Renal cortex interstitium (tissue), 11 donors: ENCODE data around the gene GSAP. TPM values are rescaled to one million over a fixed set of nuclear protein-coding genes. Genes with fewer than 3 reads are reported as not detected.

ENCODE experiments used
- DNase-seq, 11 donors: peaks; one replicate each; pipeline ENCODE4 v3.0.0-alpha.2; 2013; ENCODE audit warnings: low read depth in 9 of 11, low spot score in 4 of 11; ENCODE audit errors: extremely low read depth in 1 of 11
- polyA plus RNA-seq, 3 donors: library from polyadenylated mRNA; unstranded; fragments of 120-200 nt; gene quantifications; one replicate each; pipeline ENCODE4 v1.2.1, GENCODE V29; 2013; ENCODE audit not compliant: insufficient read length in 3 of 3

Gene GSAP
- polyA plus RNA-seq, 3 donors: 9.0 to 16.1 (median 12.7) TPM

GRCh38 chr7:77413861-77414424, 2.2 kb downstream of the GSAP start:
- DNase-seq: no peak

- no peak for DNase-seq
These were observed 3.0 kb downstream of the GSAP start for GRCh38 chr7:77413128-77413527.

DNA sequence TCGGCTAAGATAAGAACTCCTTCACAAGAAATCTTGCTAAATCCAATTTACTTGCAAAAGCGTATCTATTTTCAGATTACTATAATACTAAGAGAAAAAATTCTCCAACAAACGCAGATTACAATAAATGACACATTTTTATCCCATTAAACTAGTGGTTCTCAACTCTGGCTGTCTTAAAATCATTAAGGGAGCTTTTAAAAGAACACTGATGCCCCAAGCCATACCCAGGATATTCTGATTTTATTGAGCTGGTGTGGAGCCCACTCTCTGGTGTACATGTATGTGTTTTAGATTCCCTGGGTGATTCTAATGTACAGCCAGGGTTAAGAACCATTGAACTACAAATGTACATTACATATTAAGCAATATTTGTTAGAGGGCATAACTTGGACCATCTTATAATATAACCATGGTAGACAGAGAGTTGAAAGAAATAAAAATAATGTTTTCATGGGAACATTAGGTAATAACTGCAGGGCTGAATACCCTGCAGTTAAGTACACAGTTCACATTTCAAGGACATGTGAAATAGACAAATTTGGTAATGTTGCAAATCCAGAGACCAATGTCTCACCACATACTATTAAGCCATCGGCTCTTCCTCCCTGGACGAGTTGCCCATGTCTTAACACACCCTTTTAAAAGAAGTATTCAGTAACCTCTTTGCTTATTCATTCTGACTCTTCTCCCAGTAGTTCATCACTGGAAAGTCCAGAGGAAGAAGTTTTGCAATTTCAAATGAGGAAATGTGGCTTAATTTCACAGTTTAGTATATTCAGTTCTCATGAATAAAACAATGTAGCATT, 6.2 kb downstream of the GSAP start:
- DNase-seq: no peak

GRCh38 chr7:77409005-77409738, 7.0 kb downstream of the GSAP start:
- no peak for DNase-seq

DNA sequence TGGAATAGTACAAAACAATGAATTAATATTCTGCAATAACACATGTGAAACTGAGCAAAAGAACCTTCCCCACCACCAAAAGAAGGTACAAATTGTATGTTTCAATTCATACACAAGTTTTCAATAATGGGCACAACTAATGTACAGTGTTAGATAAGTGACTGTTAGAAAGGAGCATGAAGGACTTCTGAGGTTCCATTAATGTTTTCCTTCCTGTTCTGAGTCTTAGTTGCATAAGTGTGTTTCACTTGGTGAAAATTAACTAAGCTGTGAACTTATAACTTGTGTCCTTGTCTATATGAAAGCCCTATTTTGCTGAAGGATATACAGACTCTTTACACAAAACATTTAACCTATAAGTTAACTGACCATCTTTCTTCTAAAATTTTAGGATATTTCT, 8.2 kb downstream of the GSAP start:
- DNase-seq: no peak

GRCh38 chr7:77406421-77406820, 9.7 kb downstream of the GSAP start:
- no peak for DNase-seq

DNA sequence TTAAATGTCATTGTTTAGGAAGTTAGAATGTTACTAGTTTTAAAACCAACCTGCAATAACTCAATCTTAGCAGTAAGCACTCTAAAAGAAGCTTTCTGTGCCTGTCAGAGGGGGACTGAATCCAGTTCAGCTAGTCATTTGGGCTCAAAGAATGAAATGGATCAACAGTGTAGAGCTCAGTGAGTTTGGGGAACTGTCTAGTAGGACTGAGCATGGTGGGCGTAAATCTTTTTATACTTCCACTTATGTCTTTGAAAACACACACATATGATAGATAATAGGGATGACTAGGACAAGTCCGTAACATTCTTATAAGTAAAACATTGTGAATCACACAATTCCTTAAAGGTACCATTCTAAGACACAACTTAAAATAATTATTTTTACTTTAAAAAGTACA, 11.5 kb downstream of the GSAP start:
- no peak for DNase-seq

DNA sequence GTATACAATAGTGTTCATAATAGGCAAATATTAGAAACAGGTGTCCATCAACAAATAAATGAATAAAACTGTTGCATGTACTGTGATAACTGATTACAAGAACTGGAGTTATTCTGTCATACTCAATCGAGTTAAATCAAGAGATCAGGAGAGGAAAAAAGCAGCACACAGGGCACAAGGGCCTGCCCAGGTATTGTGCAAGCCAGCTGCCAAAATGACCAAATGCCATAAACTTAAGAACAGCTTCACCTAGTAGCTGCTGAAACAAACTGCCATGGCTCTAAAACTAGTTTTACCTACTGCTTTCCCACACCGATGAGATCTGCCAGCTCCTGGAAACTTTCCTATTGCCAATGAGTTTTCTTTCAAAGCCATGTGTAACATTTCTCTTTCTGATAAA, 12.2 kb downstream of the GSAP start:
- no peak for DNase-seq

DNA sequence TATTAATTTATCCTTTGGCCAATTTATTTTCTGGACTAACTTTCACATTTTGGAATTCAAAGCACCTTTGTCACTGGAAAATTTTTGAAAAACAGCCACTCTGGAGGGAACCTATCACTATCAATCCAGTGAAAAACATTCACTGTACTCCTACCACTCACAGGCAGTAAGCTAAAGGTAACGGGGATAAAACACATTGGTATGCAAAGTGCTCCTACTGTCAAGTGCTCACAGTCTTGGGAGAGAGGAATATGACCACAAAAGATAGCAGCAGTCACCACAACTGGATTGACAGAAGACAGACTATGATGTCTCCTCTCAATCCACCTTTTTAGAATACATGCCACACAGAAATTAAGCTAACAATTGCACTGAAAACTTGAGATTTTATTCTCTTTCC, 13.3 kb downstream of the GSAP start:
- DNase-seq: no peak

DNA sequence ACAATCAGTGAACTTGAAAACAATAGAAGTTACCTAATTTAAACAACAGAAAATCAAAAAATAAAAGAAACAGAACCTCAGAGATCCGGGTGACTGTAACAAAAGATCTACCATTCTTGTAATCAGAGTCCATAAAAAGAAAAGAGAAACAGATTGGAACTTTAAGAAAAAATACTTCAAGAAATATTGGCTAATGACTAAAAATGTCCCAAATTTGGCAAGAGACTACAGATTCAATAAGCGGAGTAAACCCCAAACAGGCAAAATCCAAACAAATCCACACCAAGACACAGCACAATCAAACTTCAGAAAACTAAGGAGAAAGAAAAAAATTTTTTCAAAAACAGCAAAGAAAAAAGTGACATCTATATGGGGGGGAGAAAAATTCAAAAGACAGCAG, 15.1 kb downstream of the GSAP start:
- no peak for DNase-seq

DNA sequence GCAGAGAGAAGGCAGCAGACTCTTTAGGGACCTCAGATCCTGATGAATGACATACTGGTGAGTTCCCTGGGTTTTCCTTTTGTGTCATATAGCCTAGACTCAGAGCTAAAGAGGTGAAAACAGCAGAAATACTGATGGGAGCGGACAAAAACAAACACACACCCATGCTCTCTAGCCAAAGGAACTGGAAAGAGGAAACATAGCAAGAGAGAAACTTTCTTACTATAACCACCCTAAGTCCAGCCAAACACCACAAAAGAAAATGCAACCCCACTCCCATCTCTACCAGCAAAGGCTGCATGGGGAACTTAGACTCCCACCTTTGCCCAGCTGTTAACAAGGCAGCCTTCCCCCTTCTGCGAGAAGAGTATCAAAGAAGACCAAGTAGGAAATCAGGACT, 16.3 kb downstream of the GSAP start:
- no peak for DNase-seq

DNA sequence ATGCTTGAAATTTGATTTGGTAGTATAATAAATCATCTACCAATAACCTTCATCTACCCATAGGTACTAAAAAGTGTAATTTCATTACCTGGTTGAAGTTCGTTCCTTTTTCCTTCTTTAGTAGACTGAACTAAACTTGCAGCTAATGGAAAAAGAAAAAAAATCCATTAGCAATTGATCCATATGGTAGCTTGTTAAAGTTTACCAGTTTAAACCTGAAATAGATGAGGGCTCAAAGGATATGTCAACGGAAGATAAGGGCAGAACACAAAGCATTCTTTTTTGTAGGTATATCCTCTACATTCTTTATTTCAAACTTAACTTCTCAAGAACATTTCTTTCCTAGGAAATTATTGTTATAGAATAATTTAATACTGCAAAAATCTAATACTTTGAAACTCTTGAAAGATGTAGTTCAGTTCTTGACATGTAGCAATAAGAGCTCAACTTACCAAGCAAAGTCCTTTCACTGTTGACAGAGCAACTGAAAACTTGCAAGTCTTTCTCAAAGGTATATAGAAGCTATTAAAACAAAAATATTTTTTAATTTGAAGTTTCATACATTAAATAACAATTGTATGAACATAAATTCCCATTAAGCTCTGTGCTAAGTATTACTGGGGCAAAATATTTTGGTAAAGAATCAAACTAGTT, 19.1 kb downstream of the GSAP start:
- no peak for DNase-seq

DNA sequence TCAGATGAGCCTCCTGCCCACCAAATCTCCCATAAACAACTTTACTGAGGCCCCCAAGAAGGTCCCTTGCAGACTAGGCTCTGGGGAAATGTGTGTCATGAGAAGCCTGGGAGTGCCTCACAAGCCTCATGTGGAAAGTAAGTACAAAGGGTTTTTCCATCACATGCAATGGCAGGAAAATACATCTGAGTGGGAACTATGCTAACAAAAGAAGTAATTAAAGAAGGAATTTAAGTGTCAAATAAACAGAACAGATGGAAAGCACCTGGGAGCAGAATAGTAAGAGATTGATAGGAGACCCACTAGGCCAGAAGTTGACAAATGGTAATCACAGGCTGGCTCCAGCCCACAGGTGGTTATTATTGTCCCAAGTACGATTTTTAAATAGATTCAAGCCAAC, 20.5 kb downstream of the GSAP start:
- peak in 3 of 11 donors; percentile 16 to 48 (median 26) for DNase-seq

DNA sequence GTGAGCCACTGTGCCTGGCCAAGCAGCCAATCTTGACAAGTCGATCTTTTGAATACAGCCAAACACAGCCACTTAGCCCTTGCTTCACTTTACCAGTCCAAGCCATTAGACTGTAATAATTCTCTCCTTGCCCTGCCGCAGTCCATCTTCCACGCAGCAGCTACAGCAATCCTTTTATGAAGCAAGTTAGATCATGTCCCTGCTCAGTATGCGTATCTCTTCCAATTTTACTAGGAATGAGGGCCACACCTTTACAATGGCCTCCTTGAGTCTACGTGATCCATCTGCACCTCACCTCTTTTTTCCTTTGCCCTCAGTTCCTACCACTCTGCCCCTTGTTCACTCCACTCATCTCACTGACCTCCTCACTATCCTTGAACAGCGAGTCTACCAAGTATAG, 22.2 kb downstream of the GSAP start:
- DNase-seq: no peak

DNA sequence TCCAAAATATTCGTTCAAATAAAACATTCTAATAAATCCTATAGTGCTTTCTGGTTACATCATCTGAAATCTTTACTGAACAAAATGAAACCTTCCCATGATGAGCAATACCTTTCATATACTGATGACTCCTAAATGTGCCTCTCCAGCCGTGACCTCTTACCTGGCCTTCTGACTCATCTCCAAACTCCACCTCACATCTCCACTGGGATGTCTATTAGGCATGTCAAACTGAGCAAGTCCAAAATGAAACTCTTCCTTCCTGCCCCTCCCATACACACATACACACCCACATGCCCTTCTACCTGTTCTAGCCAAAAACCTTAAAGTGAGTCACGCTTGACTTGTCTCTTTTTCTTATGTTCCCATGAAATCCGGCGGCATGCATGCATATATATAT, 22.9 kb downstream of the GSAP start:
- DNase-seq: no peak

- DNase-seq: no peak
These were observed 24.9 kb downstream of the GSAP start for GRCh38 chr7:77391230-77391629.

- DNase-seq: no peak
These were observed 28.0 kb downstream of the GSAP start for GRCh38 chr7:77388055-77388641.

GRCh38 chr7:77386165-77386822, 29.9 kb downstream of the GSAP start:
- DNase-seq: no peak

DNA sequence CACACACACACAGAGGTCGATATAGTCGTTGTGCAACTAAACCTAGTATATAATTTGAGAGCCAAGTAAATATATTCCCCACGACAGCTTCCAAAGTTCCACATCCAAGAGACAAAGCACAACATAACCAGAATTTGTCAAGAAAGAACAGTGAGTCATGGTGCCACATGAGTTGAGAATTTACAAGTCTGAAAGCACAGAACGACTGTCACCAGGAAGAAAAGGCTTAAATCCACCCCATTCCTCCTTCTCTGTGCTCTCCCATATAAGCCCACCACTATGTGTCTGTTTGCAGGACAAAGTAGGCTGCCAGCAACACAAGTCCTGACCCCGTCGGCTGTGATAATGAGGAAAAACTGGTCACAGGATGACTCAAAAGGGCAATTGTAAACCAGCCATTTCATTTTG, 32.8 kb downstream of the GSAP start:
- no peak for DNase-seq
